Stromal cell of bone marrow (primary cell): ENCODE results near the gene ALDH7A1.
A peak's percentile ranks its signal among the peaks of the same experiment; 100 is the strongest.
"Not testable (repeated sequence)": the region's sequence is repeated elsewhere in the genome, so short reads cannot be mapped to it uniquely, and the experiment has no call there.

Experiments
- DNase-seq: peaks from one replicate; pipeline ENCODE4 v3.0.0-alpha.2; 2012; ENCODE audit warnings: low read depth

Gene ALDH7A1

DNA sequence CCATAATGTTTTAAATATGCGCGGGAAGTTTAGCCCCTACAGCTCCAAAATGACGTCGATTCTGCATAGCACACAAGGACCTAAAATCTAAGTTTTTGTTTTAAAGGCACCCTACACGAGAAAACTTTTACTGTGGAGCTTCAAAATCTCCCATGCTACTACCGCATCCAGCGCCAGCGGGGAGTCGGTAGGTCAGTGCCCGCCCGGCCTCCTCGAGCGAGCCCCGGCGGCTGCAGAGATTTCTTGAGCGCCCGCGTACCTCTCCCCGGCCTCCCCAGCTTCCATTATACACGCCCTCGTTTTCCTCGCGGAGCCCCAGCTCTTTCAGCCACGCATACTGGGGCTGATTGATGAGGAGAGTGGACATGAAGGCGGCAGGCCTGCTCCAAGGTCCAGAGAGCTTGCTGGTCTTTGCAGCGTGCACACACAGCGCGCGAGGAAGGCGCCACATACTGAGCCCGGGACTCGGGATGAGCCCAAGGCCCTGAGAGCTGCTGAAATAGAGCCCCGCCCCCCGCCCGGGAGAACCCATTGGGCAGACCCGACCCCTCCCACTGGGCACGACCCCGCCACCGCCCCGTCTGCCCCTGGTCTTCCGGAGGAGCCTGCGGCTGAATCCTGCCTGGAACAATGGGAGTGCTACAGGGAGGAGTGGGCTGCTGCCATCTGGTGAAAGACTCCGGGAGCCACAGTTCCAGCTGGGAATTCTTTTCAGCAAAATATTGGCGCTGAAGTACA is at the start of gene ALDH7A1:
ALDH7A1 (minus strand) TSS at position 472 of the 738 bp plus-strand sequence; CDS start at position 451, 21 bp downstream.
- DNase-seq = peak; percentile 84

GRCh38 chr5:126641387-126641786 is 46.4 kb upstream of the ALDH7A1 start:
- DNase-seq = no peak

DNA sequence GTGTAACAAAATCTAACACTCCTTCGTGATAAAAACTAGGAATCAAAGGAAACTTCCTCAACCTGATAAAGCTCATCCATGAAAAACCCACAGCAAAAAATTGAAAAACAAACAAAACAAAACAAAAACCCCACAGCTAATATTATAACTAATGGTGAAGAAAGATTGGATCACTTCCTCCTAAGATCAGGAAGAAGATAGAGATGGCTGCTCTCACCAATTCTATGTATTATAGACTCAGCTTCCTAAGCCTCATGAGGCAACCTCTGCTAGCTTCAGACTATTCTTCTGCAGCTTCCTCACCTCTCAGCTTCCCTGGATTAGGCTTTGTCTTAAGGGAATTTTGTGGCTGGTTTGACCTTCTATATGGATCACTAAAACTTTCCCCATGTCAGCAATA is 45.8 kb upstream of the ALDH7A1 start:
- DNase-seq = no peak

GRCh38 chr5:126636956-126637355 is 41.9 kb upstream of the ALDH7A1 start:
- DNase-seq = no peak

GRCh38 chr5:126635585-126635984 is 40.6 kb upstream of the ALDH7A1 start:
- DNase-seq = no peak

GRCh38 chr5:126633552-126633951 is 38.5 kb upstream of the ALDH7A1 start:
- no peak for DNase-seq

DNA sequence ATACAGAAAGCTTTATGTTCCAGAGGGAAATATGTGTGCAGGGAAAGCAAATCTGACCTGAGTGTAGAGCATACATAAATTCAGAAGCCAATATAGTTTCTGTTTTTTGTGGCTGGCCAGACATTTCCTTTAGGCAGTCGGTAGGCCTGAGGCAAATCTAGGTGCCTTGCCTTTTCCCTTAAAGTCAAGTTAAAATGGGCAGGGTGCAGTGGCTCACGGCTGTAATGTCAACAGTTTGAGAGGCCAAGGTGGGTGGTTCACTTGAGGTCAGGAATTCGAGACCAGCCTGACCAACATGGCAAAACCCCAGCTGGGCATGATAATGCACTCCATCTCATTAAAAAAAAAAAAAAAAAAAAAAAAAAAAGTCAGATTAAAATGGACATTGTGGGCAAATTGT is 36.9 kb upstream of the ALDH7A1 start:
- DNase-seq = no peak

- no peak for DNase-seq
These were observed 33.1 kb upstream of the ALDH7A1 start for GRCh38 chr5:126628102-126628501.

GRCh38 chr5:126624534-126624933 is 29.5 kb upstream of the ALDH7A1 start:
- peak; percentile 87 for DNase-seq

- DNase-seq = no peak
These were observed 24.8 kb upstream of the ALDH7A1 start for GRCh38 chr5:126619781-126620180.

DNA sequence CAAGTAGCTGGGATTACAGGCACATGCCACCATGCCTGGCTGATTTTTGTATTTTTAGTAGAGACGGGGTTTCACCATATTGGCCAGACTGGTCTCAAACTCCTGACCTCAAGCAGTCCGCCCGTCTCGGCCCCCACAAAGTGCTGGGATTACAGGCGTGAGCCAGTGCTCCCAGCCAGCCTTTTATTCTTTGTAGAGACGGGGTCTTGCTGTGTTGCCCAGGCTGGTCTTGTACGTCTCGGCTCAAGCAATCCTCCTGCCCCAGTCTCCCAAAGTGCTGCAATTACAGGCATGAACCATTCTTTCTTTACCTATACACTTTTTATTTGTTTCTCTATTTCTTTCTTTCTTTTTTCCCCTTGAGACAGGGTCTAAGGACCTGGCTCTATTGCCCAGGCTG is 22.6 kb upstream of the ALDH7A1 start:
- not testable (repeated sequence) for DNase-seq

- no peak for DNase-seq
These were observed 20.3 kb upstream of the ALDH7A1 start for GRCh38 chr5:126615286-126615685.

DNA sequence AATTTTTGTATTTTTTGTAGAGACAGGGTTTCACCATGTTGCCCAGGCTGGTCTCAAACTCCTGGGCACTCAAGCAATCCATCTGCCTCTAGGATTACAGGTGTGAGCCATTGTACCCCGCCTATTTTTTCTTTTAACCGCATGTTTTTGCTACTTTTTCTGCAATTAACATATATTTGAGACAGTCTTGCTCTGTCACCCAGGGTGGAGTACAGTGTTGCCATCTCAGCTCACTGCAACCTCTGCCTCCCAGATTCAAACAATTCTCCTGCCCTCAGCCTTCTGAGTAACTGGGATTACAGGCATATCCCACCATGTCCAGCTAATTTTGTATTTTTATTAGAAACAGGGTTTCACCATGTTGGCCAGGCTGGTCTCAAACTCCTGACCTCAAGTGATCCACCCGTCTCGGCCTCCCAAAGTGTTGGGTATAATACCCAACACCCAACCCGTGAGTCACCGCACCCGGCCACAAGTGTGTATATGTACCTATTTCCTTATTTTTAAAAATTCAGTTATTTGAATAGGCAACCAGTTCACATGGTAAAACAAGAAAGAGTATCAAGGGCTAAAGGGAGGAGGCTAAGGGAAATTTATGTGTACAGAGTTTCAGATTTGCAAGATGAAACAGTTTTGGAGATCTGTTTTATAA is 19.0 kb upstream of the ALDH7A1 start:
- DNase-seq = no peak

- DNase-seq = no peak
These were observed 15.6 kb upstream of the ALDH7A1 start for GRCh38 chr5:126610616-126611015.

DNA sequence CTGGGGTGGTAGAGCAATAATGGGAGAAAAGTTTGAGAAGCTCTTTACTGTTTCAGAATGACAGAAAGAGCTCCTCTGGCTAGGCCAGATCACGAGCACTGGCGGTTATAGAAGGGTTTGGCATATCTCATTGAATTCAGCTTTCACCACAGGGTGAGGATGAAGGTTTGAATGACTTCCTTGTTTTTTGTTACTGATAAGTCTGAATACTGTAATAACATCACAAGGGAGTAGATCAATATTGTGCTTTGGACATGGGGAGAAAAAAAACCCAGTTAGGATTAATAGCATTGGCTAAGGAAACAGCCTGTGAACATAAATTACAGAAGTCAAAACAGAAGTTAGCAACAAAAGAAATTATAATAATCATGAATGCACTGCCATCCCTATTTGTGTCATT is 15.1 kb upstream of the ALDH7A1 start:
- DNase-seq = no peak

GRCh38 chr5:126605525-126605924 is 10.5 kb upstream of the ALDH7A1 start:
- DNase-seq = no peak

DNA sequence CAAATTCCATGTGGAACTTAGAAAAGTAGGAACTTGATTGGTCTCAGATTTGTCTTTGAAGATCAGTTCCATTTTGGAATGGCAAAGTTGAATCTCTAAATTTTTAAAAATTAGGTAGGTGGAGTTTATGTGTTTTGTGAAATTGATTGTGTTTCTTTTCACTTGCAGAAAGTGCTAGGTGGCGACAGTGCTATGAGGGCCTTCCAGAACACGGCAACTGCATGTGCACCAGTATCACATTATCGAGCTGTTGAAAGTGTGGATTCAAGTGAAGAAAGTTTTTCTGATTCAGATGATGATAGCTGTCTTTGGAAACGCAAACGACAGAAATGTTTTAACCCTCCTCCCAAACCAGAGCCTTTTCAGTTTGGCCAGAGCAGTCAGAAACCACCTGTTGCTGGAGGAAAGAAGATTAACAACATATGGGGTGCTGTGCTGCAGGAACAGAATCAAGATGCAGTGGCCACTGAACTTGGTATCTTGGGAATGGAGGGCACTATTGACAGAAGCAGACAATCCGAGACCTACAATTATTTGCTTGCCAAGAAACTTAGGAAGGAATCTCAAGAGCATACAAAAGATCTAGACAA is 8.5 kb upstream of the ALDH7A1 start:
- no peak for DNase-seq

DNA sequence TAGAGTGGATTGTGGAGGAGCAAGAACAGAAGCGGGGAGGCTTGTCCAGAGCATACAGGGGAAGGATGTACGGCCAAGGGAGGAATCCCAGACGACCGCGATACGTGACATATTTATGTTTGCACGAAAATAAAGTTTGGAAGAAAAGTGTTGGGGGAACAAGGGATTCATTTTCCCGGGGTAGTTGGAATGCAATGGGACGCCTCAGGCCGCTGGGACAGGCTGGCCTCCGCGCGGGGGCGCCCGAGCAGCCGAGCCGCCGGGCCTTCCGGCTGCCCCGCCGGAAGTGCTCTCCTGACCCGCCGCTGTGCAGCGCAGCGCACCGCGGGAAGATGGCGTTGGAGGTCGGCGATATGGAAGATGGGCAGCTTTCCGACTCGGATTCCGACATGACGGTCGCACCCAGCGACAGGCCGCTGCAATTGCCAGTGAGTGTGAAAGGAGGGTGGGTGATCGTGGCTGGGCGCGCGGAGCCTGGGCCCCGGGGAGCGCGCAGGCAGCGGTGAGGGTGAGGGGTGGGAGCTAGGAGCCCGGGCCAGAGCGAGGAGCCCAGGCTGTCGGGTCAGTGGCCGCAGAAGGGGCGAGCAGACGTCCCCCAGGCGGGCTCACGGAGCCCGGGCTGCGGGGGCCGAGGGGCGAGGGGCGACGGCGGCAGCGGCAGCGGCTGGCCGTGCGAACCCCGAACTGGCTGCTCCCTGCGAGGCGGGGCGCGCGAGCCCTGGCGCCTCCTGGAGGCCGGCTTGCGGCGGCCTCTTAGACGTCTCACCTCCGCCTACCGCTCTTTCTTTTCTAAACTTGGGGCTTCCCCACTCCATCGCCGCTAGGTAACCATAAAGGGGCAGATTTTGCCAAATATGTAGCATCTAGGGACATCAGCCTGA is 5.9 kb upstream of the ALDH7A1 start, which contains the start of gene PHAX:
PHAX (plus strand) TSS at position 317 of the 881 bp plus-strand sequence; CDS start at position 333, 16 bp downstream.
- peak; percentile 64 for DNase-seq

GRCh38 chr5:126599971-126600630 is 5.1 kb upstream of the ALDH7A1 start:
- DNase-seq = not testable (repeated sequence)

DNA sequence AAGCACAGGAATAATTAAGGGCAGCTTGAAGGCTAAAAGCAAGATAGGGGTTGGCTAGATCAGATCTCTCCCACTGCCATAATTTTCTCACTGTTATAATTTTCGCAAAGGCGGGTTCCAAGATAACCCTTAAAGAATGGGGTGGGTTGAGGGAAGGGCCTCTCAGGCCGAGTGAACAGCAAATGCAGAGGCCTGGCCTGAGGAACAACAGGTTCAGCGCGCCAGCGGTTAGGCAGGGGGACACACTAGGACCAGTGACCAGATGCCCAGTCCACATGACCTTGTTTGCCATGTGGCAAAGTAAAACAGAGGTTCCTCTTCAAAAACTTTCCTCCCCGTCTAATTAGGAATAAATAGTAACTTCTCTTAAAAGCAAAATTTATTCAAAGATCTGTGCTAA is 4.5 kb upstream of the ALDH7A1 start:
- no peak for DNase-seq

DNA sequence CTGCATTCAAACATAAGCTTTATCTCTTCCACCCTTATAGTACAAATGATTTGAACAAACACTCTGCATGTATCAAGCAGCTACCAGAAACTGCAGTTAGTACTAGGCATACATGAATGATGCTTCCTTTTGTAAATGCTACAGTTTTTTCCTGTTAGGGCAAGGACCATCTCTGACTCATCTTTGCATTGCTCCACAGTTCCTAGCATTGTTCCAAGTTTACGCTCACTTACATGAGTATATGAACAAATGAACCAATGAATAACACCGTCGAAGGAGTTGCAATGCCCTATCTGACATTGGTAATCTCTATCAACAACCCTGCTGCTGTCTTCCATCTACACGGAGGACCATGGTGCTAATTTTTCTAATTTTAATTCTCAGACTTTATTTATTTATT is 2.1 kb upstream of the ALDH7A1 start:
- DNase-seq = peak; percentile 45
